Suprapubic skin (tissue), 4 donors: ENCODE measurements around the gene RRP7A. TPM values are rescaled to one million over a fixed set of nuclear protein-coding genes. Genes with fewer than 3 reads are reported as not detected.
A peak's percentile ranks its signal among the peaks of the same experiment; 100 is the strongest.
"Not testable (repeated sequence)": the region's sequence is repeated elsewhere in the genome, so short reads cannot be mapped to it uniquely, and the experiment has no call there.

ENCODE experiments used
- DNase-seq, 2 donors: peaks; one replicate each; pipeline ENCODE4 v3.0.0-alpha.2; 2019; ENCODE audit warnings: low spot score in 2 of 2
- H3K27ac ChIP-seq: fragments of 200-600 bp; sonication (generic); one replicate; pipeline ENCODE4 v1.5.1; 2019
- H3K27me3 ChIP-seq: fragments of 200-600 bp; sonication (generic); one replicate; pipeline ENCODE4 v1.5.1; 2019
- H3K36me3 ChIP-seq: fragments of 200-600 bp; sonication (generic); one replicate; pipeline ENCODE4 v1.5.1; 2019
- H3K4me1 ChIP-seq: fragments of 200-600 bp; sonication (generic); one replicate; pipeline ENCODE4 v1.5.1; 2019
- H3K4me3 ChIP-seq: fragments of 200-600 bp; sonication (generic); one replicate; pipeline ENCODE4 v1.5.1; 2019; ENCODE audit warnings: mild to moderate bottlenecking
- H3K9me3 ChIP-seq: fragments of 200-600 bp; sonication (generic); one replicate; pipeline ENCODE4 v1.5.1; 2019
- EP300 ChIP-seq: sonication (generic); formaldehyde crosslinking; IDR thresholded peaks from one replicate; pipeline ENCODE4 v1.6.1; 2017; ENCODE audit warnings: antibody characterized with exemption
- POLR2A ChIP-seq, 2 donors: fragments of 450-650 bp; IDR thresholded peaks; one replicate each; pipeline ENCODE4 v1.6.1; 2017; ENCODE audit warnings: antibody characterized with exemption in 2 of 2, mild to moderate bottlenecking in 2 of 2, moderate library complexity in 2 of 2
- POLR2AphosphoS5 ChIP-seq, 3 donors: sonication (generic); formaldehyde crosslinking; IDR thresholded peaks; one replicate each; pipeline ENCODE4 v1.6.1; 2017; ENCODE audit warnings: antibody characterized with exemption in 3 of 3
- WGBS: methylation state at CpG from one replicate; pipeline ENCODE4 v1.1.5; 2018; 5-methylcytosine and 5-hydroxymethylcytosine counted together
- total RNA-seq, 4 donors: library from RNA; depleted of rRNA; stranded (reverse); fragments of >200 nt; gene quantifications; one replicate each; pipeline ENCODE4 v1.1.0, GENCODE V29; 2016
- TF ChIP-seq, protein P1 (sequence below), 2 donors: fragments of 200-600 bp in 1 of 2; fragments of 450-650 bp in 1 of 2; sonication (generic) in 1 of 2; IDR thresholded peaks; one replicate each; pipeline ENCODE4 v1.5.1; 2016 to 2019; ENCODE audit warnings: antibody characterized with exemption in 2 of 2, mild to moderate bottlenecking in 1 of 2, moderate library complexity in 1 of 2

Gene RRP7A, protein sequence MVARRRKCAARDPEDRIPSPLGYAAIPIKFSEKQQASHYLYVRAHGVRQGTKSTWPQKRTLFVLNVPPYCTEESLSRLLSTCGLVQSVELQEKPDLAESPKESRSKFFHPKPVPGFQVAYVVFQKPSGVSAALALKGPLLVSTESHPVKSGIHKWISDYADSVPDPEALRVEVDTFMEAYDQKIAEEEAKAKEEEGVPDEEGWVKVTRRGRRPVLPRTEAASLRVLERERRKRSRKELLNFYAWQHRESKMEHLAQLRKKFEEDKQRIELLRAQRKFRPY
- total RNA-seq = 10 to 100 TPM; 19.0 to 31.3 (median 23.5) TPM

DNA sequence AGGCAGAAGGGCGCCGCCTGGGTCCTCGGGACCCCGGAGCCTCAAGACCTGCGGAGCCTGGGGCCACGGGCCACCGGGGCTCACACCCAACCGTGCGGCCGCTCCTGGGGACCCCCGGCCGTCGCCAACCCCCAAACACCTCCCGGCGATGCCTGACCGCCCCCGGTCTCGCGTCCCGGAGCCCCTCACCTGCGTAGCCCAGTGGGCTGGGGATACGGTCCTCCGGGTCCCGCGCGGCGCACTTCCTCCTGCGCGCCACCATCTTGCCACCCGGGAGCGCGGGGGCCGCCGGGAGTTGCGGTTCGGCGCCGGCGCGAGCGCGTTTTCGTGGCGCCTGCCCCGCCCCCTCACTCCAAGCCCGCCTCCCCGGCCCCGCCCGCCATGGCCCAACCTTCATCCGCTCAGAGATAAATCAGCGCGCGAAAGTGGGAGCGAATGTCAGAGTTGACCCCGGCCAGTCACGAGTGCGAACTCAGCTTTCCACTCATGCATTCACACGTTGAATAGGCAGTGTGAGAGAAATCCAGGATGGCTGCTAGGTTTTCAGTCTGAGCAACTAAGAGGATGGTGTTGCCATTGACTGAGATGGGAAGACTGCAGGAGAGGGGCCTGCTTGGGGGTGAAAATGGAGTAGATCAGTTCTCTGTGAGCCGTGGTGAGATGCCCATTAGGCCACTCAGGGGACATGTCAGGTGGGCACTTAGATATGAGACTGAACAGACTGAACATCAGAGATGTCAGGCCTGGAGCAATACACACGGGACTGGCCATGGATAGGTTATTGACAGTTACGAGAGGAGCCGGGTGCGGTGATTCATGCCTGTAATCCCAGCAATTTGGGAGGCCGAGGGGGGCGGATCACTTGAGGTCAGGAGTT is at the start of gene RRP7A:
Gene RRP7A, minus strand, starts transcription at position 272 of the 877 bp plus-strand sequence. Its CDS starts 10 bp downstream, at position 262.
- TF ChIP-seq, protein P1, sequence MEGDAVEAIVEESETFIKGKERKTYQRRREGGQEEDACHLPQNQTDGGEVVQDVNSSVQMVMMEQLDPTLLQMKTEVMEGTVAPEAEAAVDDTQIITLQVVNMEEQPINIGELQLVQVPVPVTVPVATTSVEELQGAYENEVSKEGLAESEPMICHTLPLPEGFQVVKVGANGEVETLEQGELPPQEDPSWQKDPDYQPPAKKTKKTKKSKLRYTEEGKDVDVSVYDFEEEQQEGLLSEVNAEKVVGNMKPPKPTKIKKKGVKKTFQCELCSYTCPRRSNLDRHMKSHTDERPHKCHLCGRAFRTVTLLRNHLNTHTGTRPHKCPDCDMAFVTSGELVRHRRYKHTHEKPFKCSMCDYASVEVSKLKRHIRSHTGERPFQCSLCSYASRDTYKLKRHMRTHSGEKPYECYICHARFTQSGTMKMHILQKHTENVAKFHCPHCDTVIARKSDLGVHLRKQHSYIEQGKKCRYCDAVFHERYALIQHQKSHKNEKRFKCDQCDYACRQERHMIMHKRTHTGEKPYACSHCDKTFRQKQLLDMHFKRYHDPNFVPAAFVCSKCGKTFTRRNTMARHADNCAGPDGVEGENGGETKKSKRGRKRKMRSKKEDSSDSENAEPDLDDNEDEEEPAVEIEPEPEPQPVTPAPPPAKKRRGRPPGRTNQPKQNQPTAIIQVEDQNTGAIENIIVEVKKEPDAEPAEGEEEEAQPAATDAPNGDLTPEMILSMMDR (IDR thresholded peaks at IDR 0.05) = no peak
- TF ChIP-seq POLR2AphosphoS5 (IDR thresholded peaks at IDR 0.05) (peak in 1 of 3 donors; percentile 18), POLR2A (IDR thresholded peaks at IDR 0.05) (peak in 1 of 2 donors; percentile 72)
- H3K27ac ChIP-seq = peak within 1 kb of the TSS; percentile 84
- no peaks in the 10 kb centered on the region for H3K27me3 ChIP-seq
- peaks cover 19% of the 10 kb centered on the region for H3K36me3 ChIP-seq
- H3K4me3 ChIP-seq = peak within 1 kb of the TSS; percentile 93
- peak; percentile 86 to 94 for DNase-seq
- no peaks in the 10 kb centered on the region for H3K9me3 ChIP-seq
- H3K4me1 ChIP-seq = peaks cover 17% of the 10 kb centered on the region
- 19% methylated on average over 17 of the region's 65 CpGs for WGBS

DNA sequence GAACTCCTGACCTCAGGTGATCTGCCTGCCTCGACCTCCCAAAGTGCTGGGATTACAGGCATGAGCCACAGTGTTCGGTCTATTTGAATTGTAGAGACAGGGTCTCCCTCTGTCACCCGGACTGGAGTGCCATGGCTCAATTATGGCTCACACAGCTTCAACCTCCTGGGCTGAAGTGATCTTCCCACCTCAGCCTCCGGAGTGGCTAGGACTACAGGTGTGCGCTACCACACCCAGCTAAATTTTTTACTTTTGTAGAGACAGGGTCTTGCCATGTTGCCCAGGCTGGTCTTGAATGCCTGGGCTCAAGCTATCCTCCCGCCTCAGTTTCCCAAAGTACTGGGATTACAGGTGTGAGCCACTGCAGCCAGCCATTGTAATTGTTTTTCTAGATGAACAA is 48.4 kb upstream of the RRP7A start:
- not testable (repeated sequence) for DNase-seq, H3K4me3 ChIP-seq, H3K4me1 ChIP-seq, H3K27me3 ChIP-seq, H3K27ac ChIP-seq, H3K9me3 ChIP-seq
- WGBS = 91% methylated on average over 4 of the region's 6 CpGs
- H3K36me3 ChIP-seq = peaks cover 31% of the 10 kb centered on the region

DNA sequence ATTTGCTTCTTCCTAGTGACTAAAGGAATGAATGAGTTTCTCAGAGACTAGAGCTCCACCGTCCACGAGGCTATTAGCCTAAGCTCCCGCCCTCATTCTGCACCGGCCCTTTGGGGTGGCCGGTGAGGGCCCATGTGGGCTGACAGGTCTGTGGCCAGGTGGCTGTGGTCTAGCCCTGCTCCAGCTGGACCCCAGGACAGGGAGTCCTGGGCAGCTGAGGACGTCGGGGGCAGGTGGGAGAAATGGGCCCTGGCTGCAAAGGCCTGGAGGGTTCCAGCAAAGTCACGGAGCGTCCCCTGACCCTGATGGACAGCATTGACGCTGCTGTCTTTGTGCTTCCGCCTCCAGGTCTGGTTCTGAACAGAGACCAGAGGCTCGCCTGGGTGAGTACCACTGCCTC is 46.4 kb upstream of the RRP7A start:
- 97% methylated on average over 7 of the region's 12 CpGs for WGBS
- DNase-seq = no peak
- Histone ChIP-seq H3K36me3 (peaks cover 11% of the 10 kb centered on the region), H3K4me1 (no peaks in the 10 kb centered on the region), H3K4me3 (no peak overlapping the region), H3K9me3 (no peaks in the 10 kb centered on the region), H3K27me3 (no peaks in the 10 kb centered on the region), H3K27ac (no peak overlapping the region)
- TF ChIP-seq POLR2AphosphoS5 (IDR thresholded peaks at IDR 0.05) (no peak), POLR2A (IDR thresholded peaks at IDR 0.05) (no peak), EP300 (no peak)
- TF ChIP-seq, protein P1 (IDR thresholded peaks at IDR 0.05) = no peak

DNA sequence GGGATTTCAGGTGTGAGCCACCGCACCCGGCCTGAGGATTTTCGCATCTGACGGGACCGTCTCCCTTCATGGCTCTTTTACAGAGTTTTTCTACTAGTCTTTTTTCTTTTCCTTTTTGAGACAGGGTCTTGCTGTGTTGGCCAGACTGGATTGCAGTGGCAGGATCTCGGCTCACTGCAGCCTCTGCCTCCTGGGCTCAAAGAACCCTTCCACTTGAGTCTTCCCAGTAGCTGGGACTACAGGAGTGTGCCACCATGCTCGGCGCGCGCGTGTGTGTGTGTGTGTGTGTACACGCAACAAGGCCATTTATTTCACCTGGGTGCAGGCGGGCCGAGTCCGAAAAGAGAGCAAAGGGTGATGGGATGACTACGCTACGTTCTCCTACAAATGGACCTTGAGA is 45.1 kb upstream of the RRP7A start:
- TF ChIP-seq, protein P1 (IDR thresholded peaks at IDR 0.05) = no peak
- TF ChIP-seq POLR2AphosphoS5 (IDR thresholded peaks at IDR 0.05) = no peak
- H3K27ac ChIP-seq = no peak overlapping the region
- no peaks in the 10 kb centered on the region for H3K9me3 ChIP-seq
- H3K27me3 ChIP-seq = no peaks in the 10 kb centered on the region
- no peaks in the 10 kb centered on the region for H3K4me1 ChIP-seq
- no peak overlapping the region for H3K4me3 ChIP-seq
- peaks cover 7% of the 10 kb centered on the region for H3K36me3 ChIP-seq
- DNase-seq = no peak
- WGBS = 98% methylated on average over 17 of the region's 17 CpGs

DNA sequence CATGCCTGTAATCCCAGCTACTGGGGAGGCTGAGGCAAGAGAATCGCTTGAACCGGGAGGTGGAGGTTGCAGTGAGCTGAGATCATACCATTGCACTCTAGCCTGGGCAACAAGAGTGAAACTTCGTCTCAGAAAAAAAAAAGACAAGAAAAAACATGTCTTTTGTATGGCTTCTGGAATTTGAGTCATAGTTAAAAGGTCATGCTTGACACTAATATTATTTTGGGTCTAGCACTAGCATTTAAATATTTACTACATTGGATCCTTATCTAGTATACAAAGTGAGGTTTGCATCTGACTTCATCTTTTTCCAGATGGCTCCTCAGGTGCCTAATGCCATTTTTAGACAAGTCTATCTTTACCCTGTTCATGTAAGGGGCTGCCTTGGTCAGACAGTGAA is 44.3 kb upstream of the RRP7A start:
- H3K27me3 ChIP-seq, H3K4me3 ChIP-seq, H3K9me3 ChIP-seq, H3K27ac ChIP-seq, H3K4me1 ChIP-seq, H3K36me3 ChIP-seq, DNase-seq: not testable (repeated sequence)
- 46% methylated on average over 3 of the region's 3 CpGs for WGBS

DNA sequence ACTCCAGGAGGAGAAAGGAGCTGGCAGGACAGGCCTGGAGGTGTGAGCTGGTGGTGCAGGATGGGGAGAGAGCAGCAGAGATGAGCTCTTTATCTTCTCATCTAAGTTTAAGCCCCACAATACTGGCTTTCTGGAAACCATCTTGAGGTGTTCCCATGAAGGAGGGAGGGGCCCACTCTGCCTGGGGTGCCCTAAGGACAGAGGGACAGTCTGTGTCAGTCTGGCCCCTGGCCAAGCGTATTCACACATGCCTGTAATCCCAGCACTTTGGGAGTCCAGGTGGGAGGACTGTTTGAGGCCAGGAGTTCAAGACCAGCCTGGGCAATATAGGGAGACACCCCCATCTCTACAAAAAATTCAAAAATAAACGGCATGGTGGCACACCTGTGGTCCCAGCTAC is 43.1 kb upstream of the RRP7A start:
- WGBS = 77% methylated on average over 2 of the region's 2 CpGs
- Histone ChIP-seq H3K4me1 (no peaks in the 10 kb centered on the region), H3K4me3 (no peak overlapping the region), H3K9me3 (no peaks in the 10 kb centered on the region), H3K36me3 (peaks cover 7% of the 10 kb centered on the region), H3K27me3 (no peaks in the 10 kb centered on the region), H3K27ac (no peak overlapping the region)
- TF ChIP-seq POLR2A (IDR thresholded peaks at IDR 0.05) (no peak), POLR2AphosphoS5 (IDR thresholded peaks at IDR 0.05) (no peak), EP300 (no peak)
- TF ChIP-seq, protein P1 (IDR thresholded peaks at IDR 0.05) = no peak
- no peak for DNase-seq
